ENCODE measurements around the gene CDH22. TPM values are rescaled to one million over a fixed set of nuclear protein-coding genes. Genes with fewer than 3 reads are reported as not detected.

The CDH22 gene
- total RNA-seq, 2 donors from 2014 or later: 0.22 to 0.77 TPM

GRCh38 chr20:46139908-46140482 lies 168.3 kb downstream of the CDH22 start:
- Histone ChIP-seq H3K9me3 (ENCODE audit: control insufficient read depth, low read length) (no peaks in the 10 kb centered on the region), H3K27me3 (ENCODE audit: control insufficient read depth, insufficient read depth, low read length, poor library complexity, severe bottlenecking) (peaks cover 7% of the 10 kb centered on the region), H3K27ac (ENCODE audit: low read depth, low read length) (no peak overlapping the region), H3K4me1 (ENCODE audit: control insufficient read depth, insufficient read depth, low read length) (peaks cover 11% of the 10 kb centered on the region), H3K9ac (ENCODE audit: extremely low read depth, low read length, poor library complexity, severe bottlenecking) (no peak overlapping the region), H3K36me3 (ENCODE audit: control insufficient read depth, insufficient read depth, low read length) (no peaks in the 10 kb centered on the region), H3K4me3 (ENCODE audit: low read length) (no peak overlapping the region)
- H3K9me3 Mint-ChIP-seq: no peaks in the 10 kb centered on the region
- H3K4me1 Mint-ChIP-seq: peaks cover 24% of the 10 kb centered on the region
- no peak overlapping the region for H3K27ac Mint-ChIP-seq
- no peaks in the 10 kb centered on the region for H3K36me3 Mint-ChIP-seq (ENCODE audit: low read depth)
- no peak overlapping the region for H3K4me3 Mint-ChIP-seq
- H3K27me3 Mint-ChIP-seq (ENCODE audit: insufficient read depth): peaks cover 16% of the 10 kb centered on the region
- 68 to 81% methylated on average over 4 to 5 of the region's 5 CpGs for WGBS, 2 experiments (ENCODE audit: insufficient coverage in 1 of 2, insufficient read length in 1 of 2)
- DNase-seq: no peak
- no peak for TF ChIP-seq CTCF (conservative IDR thresholded peaks at IDR 0.05)

GRCh38 chr20:46139266-46139889 lies 168.9 kb downstream of the CDH22 start:
- Histone ChIP-seq H3K27ac (ENCODE audit: low read depth, low read length) (no peak overlapping the region), H3K36me3 (ENCODE audit: control insufficient read depth, insufficient read depth, low read length) (no peaks in the 10 kb centered on the region), H3K9ac (ENCODE audit: extremely low read depth, low read length, poor library complexity, severe bottlenecking) (no peak overlapping the region), H3K4me1 (ENCODE audit: control insufficient read depth, insufficient read depth, low read length) (peaks cover 11% of the 10 kb centered on the region), H3K27me3 (ENCODE audit: control insufficient read depth, insufficient read depth, low read length, poor library complexity, severe bottlenecking) (peaks cover 7% of the 10 kb centered on the region), H3K4me3 (ENCODE audit: low read length) (no peak overlapping the region), H3K9me3 (ENCODE audit: control insufficient read depth, low read length) (no peaks in the 10 kb centered on the region)
- no peaks in the 10 kb centered on the region for H3K36me3 Mint-ChIP-seq (ENCODE audit: low read depth)
- peaks cover 24% of the 10 kb centered on the region for H3K4me1 Mint-ChIP-seq
- TF ChIP-seq CTCF (conservative IDR thresholded peaks at IDR 0.05): peak; percentile 45
- DNase-seq: no peak
- WGBS, 2 experiments (ENCODE audit: insufficient coverage in 1 of 2, insufficient read length in 1 of 2): 64 to 73% methylated on average over 3 to 8 of the region's 8 CpGs
- H3K9me3 Mint-ChIP-seq: no peaks in the 10 kb centered on the region
- H3K27me3 Mint-ChIP-seq (ENCODE audit: insufficient read depth): peaks cover 17% of the 10 kb centered on the region
- no peak overlapping the region for H3K27ac Mint-ChIP-seq
- H3K4me3 Mint-ChIP-seq: no peak overlapping the region

- H3K9me3 ChIP-seq (ENCODE audit: control insufficient read depth, low read length): no peaks in the 10 kb centered on the region
- Mint-ChIP-seq H3K9me3 (no peaks in the 10 kb centered on the region), H3K27me3 (ENCODE audit: insufficient read depth) (peaks cover 14% of the 10 kb centered on the region), H3K4me1 (peaks cover 24% of the 10 kb centered on the region), H3K36me3 (ENCODE audit: low read depth) (no peaks in the 10 kb centered on the region), H3K4me3 (no peak overlapping the region), H3K27ac (no peak overlapping the region)
- TF ChIP-seq CTCF (conservative IDR thresholded peaks at IDR 0.05): no peak
- no peak for DNase-seq
- H3K27ac ChIP-seq (ENCODE audit: low read depth, low read length): no peak overlapping the region
- H3K4me1 ChIP-seq (ENCODE audit: control insufficient read depth, insufficient read depth, low read length): peaks cover 11% of the 10 kb centered on the region
- 90 to 100% methylated on average over 2 to 5 of the region's 5 CpGs for whole genome bisulfite sequencing, 2 experiments (ENCODE audit: insufficient coverage in 1 of 2, insufficient read length in 1 of 2)
- no peak overlapping the region for H3K4me3 ChIP-seq (ENCODE audit: low read length)
- no peak overlapping the region for H3K9ac ChIP-seq (ENCODE audit: extremely low read depth, low read length, poor library complexity, severe bottlenecking)
- H3K36me3 ChIP-seq (ENCODE audit: control insufficient read depth, insufficient read depth, low read length): no peaks in the 10 kb centered on the region
- H3K27me3 ChIP-seq (ENCODE audit: control insufficient read depth, insufficient read depth, low read length, poor library complexity, severe bottlenecking): peaks cover 7% of the 10 kb centered on the region
Observed at GRCh38 chr20:46137816-46138215, 170.5 kb downstream of the CDH22 start.
